ENCODE measurements around the gene PLK1. TPM values are rescaled to one million over a fixed set of nuclear protein-coding genes. Genes with fewer than 3 reads are reported as not detected.

The PLK1 gene
- total and polyA plus RNA-seq, 2 of the 4 experiments (the other 2 are of a cell fraction), result 19.4 to 59.0 TPM

DNA sequence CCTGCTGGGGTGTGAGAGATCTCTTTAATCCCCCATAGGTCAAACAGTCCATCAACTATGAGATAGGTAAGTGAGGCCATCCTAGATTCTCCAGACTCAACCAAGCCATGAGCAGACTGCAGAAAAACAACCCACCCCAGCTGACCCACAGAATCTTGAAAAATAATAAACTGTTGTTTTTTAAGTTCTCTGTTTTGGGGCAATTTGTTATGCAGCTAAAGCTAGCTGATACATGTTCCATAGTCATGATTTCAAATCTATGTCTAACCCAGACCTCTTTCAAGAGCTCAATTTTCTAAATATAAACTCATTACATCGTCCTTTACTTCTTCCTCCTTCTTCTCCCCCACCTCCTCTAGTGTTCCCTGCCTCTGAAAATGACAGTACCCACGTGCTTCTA is 24.3 kb downstream of the PLK1 start:
- in situ Hi-C loops (cut with MboI; ENCODE audit: low sequenced_read_pairs) (no loop called here), intact Hi-C loops (cut with micrococcal nuclease) (no loop called here), dilution Hi-C loops (cut with HindIII; ENCODE audit: low sequenced_read_pairs, unreplicated experiment) (no loop called here)
- Histone ChIP-seq H3K56ac (ENCODE audit: extremely low read depth, insufficient read depth, low read length) (no peak overlapping the region), H3K36me3 (ENCODE audit: control insufficient read depth, insufficient read depth, low read length) (no peaks in the 10 kb centered on the region), H4K20me1 (ENCODE audit: insufficient read depth, low read length) (no peaks in the 10 kb centered on the region), H3K9me3 (ENCODE audit: control insufficient read depth, insufficient read depth, low read length) (0 out of 2 replicates have a peak, but pooled peaks cover 2% of the 10 kb centered on the region), H2BK120ac (ENCODE audit: low read depth, low read length) (no peak overlapping the region), H4K8ac (ENCODE audit: low read depth in 2 of 2, low read length in 2 of 2) (no peak overlapping the region), H3K79me1 (ENCODE audit: low read depth in 1 of 2, low read length in 2 of 2) (no peaks in the 10 kb centered on the region), H4K5ac (ENCODE audit: low read depth, low read length) (no peak overlapping the region), H3K4me1 (ENCODE audit: control insufficient read depth, insufficient read depth, low read length) (peaks cover 1% of the 10 kb centered on the region; the same call in 1 of the 2 replicates), H2AK9ac (replicated peaks; ENCODE audit: low read depth, low read length, poor library complexity) (no peak overlapping the region), H3K14ac (replicated peaks; ENCODE audit: low read depth, low read length) (no peak overlapping the region), H2BK20ac (ENCODE audit: low read depth, low read length) (no peak overlapping the region), H4K91ac (ENCODE audit: insufficient read depth, low read depth, low read length) (no peak overlapping the region), H2AK5ac (ENCODE audit: low read depth, low read length) (no peak overlapping the region), H3K27me3 (ENCODE audit: control insufficient read depth, insufficient read depth, low read length) (no peaks in the 10 kb centered on the region; the same call in 1 of the 2 replicates), H3K9ac (ENCODE audit: low read depth, low read length) (no peak overlapping the region), H2BK15ac (ENCODE audit: low read depth, low read length) (no peak overlapping the region), H2AFZ (replicated peaks; ENCODE audit: low read length, poor library complexity) (no peak overlapping the region), H3K18ac (ENCODE audit: low read depth, low read length) (no peak overlapping the region), H3K23ac (ENCODE audit: low read depth, low read length) (no peak overlapping the region), H3K4ac (ENCODE audit: low read depth, low read length) (no peak overlapping the region), H2BK5ac (ENCODE audit: low read depth, low read length, poor library complexity, severe bottlenecking) (no peak overlapping the region), H3K9me1 (ENCODE audit: insufficient read depth, low read length) (no peaks in the 10 kb centered on the region), H3K27ac (ENCODE audit: insufficient read depth, low read length) (no peak overlapping the region), H3K4me2 (ENCODE audit: low read depth, low read length) (no peak overlapping the region), H3K4me3 (ENCODE audit: insufficient read depth, low read depth, low read length) (no peak overlapping the region)
- WGBS, 2 experiments (ENCODE audit: extremely low coverage in 2 of 2, insufficient read length in 1 of 2), result 30% methylated on average over 1 of the region's 2 CpGs; no CpG with 5 or more reads in 1 of the 2 experiments
- TF ChIP-seq POLR2A (IDR thresholded peaks at IDR 0.05; ENCODE audit: low read depth, low read length) (no peak), RFX5 (IDR thresholded peaks at IDR 0.05; ENCODE audit: low read depth, low read length) (no peak)
- TF ChIP-seq, protein P1, sequence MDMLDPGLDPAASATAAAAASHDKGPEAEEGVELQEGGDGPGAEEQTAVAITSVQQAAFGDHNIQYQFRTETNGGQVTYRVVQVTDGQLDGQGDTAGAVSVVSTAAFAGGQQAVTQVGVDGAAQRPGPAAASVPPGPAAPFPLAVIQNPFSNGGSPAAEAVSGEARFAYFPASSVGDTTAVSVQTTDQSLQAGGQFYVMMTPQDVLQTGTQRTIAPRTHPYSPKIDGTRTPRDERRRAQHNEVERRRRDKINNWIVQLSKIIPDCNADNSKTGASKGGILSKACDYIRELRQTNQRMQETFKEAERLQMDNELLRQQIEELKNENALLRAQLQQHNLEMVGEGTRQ (IDR thresholded peaks at IDR 0.05; ENCODE audit: low read depth, low read length), result no peak
- ATAC-seq (ENCODE audit: low read depth) (no peak), DNase-seq (no peak)
- BruUV-seq (replicated peaks), result no TSS peak
- CTCF ChIA-PET, result no interaction called here
- POLR2A ChIA-PET (ENCODE audit: unreplicated experiment), result no interaction called here

All from IMR-90 (cell line).